Measurements from ENCODE around the gene MRC1.
"Not testable (repeated sequence)": the region's sequence is repeated elsewhere in the genome, so short reads cannot be mapped to it uniquely, and the experiment has no call there.

Gene MRC1

DNA sequence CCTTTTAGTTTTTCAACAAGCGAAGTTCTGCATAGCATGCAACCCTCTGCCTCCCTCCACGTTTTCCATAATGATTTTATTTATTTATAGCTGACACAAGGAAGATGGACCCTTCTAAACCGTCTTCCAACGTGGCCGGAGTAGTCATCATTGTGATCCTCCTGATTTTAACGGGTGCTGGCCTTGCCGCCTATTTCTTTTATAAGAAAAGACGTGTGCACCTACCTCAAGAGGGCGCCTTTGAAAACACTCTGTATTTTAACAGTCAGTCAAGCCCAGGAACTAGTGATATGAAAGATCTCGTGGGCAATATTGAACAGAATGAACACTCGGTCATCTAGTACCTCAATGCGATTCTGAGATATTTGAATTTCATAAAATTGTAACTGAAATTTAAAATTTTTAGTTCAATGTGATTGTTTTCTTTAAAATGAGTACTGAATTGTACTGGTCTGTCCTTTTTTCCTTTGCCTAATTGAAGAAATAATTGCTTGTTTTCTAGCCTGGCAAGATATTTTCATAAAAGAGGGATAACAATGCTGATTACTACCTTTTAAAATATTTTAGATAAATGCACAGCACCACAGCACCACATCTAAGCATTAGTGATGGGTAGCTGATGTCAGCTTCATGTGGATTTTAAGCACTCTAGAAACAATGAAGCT lies 101.1 kb downstream of the MRC1 start:
- DNase-seq = no peak

DNA sequence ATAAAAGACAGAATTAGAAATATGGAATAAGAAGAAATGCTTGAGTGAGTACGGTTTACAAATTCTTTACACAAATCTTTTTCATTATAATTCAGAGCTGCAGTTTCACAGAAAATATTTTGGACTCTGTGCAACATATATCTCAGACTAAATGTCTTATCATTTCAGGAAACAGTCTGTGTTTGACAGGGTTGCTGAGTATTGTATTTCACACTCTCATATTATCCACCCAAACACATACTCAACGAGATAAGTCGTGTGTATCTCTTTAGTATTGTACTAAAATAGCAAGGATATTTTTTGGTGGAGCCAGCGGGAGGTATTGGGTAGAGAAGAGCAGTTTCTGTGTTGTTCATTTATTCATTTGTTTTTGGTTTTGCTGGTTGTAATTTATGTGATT lies 103.6 kb downstream of the MRC1 start:
- no peak for DNase-seq

DNA sequence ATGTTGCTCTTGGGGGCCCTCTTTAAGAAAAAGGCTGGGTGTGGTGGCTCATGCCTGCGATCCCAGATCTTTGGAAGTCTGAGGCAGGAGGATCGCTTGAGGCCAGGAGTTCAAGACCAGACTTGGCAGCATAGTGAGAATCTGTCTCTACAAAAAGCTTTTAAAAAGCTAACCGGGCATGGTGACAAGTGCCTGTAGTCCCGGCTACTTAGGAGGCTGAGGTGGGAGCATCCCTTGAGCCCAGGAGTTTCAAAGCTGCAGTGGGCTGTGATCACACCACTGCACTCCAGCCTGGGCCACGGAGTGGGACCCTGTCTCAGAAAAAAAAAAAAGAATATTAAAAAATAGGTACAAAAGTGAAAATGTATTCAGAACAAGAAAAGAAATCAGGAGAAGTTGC lies 104.5 kb downstream of the MRC1 start:
- no peak for DNase-seq

GRCh38 chr10:17914169-17915045 lies 105.3 kb downstream of the MRC1 start:
- DNase-seq = no peak

GRCh38 chr10:17915181-17915580 lies 106.0 kb downstream of the MRC1 start:
- DNase-seq = no peak

DNA sequence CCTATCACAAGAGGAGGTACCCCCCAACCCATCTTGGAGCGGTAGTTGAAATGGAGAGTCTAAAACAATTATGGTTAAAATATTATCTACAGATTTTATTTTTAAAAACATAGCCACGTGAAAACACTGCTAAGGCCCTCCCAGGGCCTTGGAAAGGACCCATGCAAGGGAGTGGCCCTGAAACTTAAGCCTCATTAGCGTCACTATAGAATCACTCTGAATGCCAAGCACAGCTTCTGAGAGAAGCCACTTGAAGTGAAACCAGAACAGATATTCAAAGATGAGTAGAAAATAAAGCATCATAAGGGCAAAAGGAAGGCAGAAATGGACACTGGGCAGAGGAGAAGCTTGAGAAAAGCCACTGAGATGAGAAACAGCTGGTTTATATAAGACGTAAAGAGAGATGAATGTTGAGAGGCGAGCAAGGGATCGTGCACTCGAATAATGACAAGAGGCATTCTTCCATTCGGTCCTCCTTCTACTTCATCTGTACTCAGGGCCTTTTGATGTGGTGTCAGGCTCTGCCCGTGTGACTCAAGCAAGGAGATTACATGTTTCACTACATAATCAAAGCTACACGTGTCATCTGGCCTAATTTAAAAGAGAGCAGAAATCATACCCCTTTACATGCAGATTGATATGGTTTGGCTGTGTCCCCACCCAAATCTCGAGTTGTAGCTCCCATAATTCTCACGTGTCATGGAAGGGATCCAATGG lies 109.2 kb downstream of the MRC1 start:
- DNase-seq = no peak

DNA sequence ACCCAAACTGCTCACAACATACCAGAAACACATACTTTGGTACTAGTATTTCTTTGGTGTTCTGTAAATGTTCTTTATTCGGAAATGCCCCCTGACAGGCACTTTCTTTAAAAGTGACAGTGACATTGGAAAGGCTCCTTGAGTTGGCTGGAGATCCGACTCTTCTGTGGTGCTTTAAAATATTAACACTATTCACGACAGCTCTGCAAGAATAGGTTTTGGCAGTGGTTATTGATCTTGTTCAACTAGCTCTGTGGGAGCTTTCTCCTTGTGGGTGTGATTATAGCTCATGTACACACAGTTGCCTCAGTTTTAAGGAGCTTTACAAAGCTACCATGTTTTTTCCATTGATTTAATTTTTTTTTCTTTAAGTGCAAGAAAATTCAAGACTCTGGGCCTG lies 112.2 kb downstream of the MRC1 start:
- no peak for DNase-seq

DNA sequence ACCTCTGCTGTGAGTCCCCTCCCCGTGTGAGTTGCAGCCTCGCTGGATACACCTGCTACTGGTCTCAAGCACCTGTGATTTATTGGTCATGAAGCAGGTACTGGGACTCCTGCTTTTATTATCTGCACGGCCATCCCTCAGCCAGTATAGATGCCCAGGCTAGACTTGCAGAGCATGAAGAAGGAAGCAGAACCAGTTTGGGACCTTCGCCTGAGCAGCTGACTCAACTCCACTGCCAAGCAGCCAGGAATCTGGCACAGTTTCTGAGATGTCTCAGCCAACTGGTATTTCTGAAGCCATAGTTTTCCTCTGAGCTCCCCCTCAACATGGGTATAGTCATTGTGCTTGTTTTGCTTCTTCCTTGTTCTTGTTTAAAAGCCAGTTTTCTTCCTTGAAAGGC lies 114.6 kb downstream of the MRC1 start:
- no peak for DNase-seq

DNA sequence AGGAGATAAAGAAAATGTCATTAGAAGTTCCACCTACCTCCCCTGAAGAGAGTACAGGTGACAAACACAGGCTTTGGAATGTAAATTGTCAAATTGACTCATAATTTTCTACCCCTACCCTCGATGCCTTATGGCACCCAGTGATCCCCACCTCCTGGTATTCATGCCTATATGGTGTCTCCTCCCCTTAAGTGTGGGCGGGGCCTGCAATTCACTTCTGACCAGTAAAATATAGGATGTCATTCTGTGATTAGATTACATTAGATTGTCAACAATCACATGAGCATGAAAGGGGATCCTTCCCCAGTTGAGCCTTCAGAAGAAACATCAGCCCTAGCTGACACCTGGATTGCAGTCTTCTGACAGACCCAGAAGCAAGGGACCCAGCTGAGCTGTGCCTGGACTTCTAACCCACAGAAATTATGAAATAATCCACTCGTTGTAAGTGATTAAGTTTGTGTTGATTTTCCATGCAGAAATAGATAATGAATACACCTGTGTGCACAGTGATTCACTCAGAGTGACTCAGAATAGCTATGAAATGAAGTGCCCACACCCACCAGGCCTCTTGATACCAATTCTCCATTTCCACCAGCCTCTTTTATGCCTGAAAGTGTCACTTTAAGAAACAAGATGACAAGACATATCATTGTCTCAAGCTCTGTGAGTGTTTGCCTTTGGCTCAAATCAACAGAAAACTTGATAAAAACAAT lies 134.0 kb downstream of the MRC1 start:
- no peak for DNase-seq

- DNase-seq = not testable (repeated sequence)
Observed at GRCh38 chr10:17950269-17950668, 141.1 kb downstream of the MRC1 start.

- DNase-seq = no peak
Observed at GRCh38 chr10:17950726-17951125, 141.6 kb downstream of the MRC1 start.

- no peak for DNase-seq
Observed at GRCh38 chr10:17951868-17952371, 142.8 kb downstream of the MRC1 start, which contains the start of gene SLC39A12. Gene SLC39A12, plus strand, starts transcription at chr10:17951918. Its CDS starts 1,359 bp downstream, at chr10:17953277.

- not testable (repeated sequence) for DNase-seq
Observed at GRCh38 chr10:17954372-17954771, 145.2 kb downstream of the MRC1 start.

GRCh38 chr10:17954861-17955260 lies 145.7 kb downstream of the MRC1 start:
- DNase-seq = no peak

- no peak for DNase-seq
Observed at GRCh38 chr10:17958049-17958448, 148.9 kb downstream of the MRC1 start.

- DNase-seq = no peak
Observed at GRCh38 chr10:17959870-17960269, 150.7 kb downstream of the MRC1 start.
